ENCODE measurements around the gene ATF6. TPM values are rescaled to one million over a fixed set of nuclear protein-coding genes. Genes with fewer than 3 reads are reported as not detected.

Gene ATF6
- total RNA-seq, 1 experiment from 2014 or later, result 20.9 TPM

GRCh38 chr1:161982917-161983316, 216.8 kb downstream of the ATF6 start:
- H3K79me2 ChIP-seq (ENCODE audit: insufficient read depth, low read length), result no peaks in the 10 kb centered on the region
- H4K20me1 ChIP-seq (ENCODE audit: insufficient read depth), result no peaks in the 10 kb centered on the region
- BruUV-seq (replicated peaks), result no TSS peak
- H3K4me1 ChIP-seq (ENCODE audit: control insufficient read depth in 1 of 2, insufficient read depth in 2 of 2, low read length in 2 of 2), result no peaks in the 10 kb centered on the region
- no peaks in the 10 kb centered on the region for H3K9me2 ChIP-seq (ENCODE audit: insufficient read depth)
- H3K27me3 ChIP-seq (ENCODE audit: insufficient read depth, low read length), result no peaks in the 10 kb centered on the region
- no peak for ATAC-seq
- intact Hi-C loops (cut with micrococcal nuclease), result no loop called here
- no peaks in the 10 kb centered on the region for H3K36me3 ChIP-seq (ENCODE audit: control insufficient read depth in 1 of 2, insufficient read depth in 2 of 2, low read length in 2 of 2)
- TF ChIP-seq POLR2AphosphoS5 (IDR thresholded peaks at IDR 0.05; ENCODE audit: low read depth, low read length) (no peak), JUND (IDR thresholded peaks at IDR 0.05) (no peak)
- POLR2A ChIA-PET, result no interaction called here
- peaks cover 0 to 8% of the 10 kb centered on the region in 2 experiments; a peak in 2 of 4 replicates for H3K9me3 ChIP-seq (ENCODE audit: control insufficient read depth in 1 of 2, insufficient read depth in 1 of 2, low read depth in 1 of 2, low read length in 2 of 2)
- DNase-seq (ENCODE audit: low read depth, low spot score), result no peak
- RAD21 ChIA-PET (ENCODE audit: low non-redundant PET in 1 of 2, low total read pairs in 2 of 2, uncharacterized antibody in 2 of 2, unreplicated experiment in 2 of 2), result no interaction called here
- H3K4me2 ChIP-seq (ENCODE audit: low read length), result no peak overlapping the region
- no peak overlapping the region for H2AFZ ChIP-seq (ENCODE audit: low read depth, low read length, poor library complexity, severe bottlenecking)
- no peak overlapping the region for H3K27ac ChIP-seq (ENCODE audit: low read depth, low read length)
- no peak overlapping the region for H3K4me3 ChIP-seq (replicated peaks in 1 of 2; ENCODE audit: low read depth in 1 of 2, low read length in 2 of 2)
- CTCF ChIA-PET, result no interaction called here
- no peak overlapping the region for H3K9ac ChIP-seq (ENCODE audit: low read length)

- Histone ChIP-seq H3K27me3 (ENCODE audit: insufficient read depth, low read length) (no peaks in the 10 kb centered on the region), H3K36me3 (ENCODE audit: control insufficient read depth in 1 of 2, insufficient read depth in 2 of 2, low read length in 2 of 2) (no peaks in the 10 kb centered on the region), H3K79me2 (ENCODE audit: insufficient read depth, low read length) (no peaks in the 10 kb centered on the region), H3K4me3 (replicated peaks in 1 of 2; ENCODE audit: low read depth in 1 of 2, low read length in 2 of 2) (no peak overlapping the region), H3K4me2 (ENCODE audit: low read length) (no peak overlapping the region), H3K9me2 (ENCODE audit: insufficient read depth) (no peaks in the 10 kb centered on the region), H4K20me1 (ENCODE audit: insufficient read depth) (no peaks in the 10 kb centered on the region), H3K27ac (ENCODE audit: low read depth, low read length) (no peak overlapping the region), H3K9ac (ENCODE audit: low read length) (no peak overlapping the region), H3K9me3 (ENCODE audit: control insufficient read depth in 1 of 2, insufficient read depth in 1 of 2, low read depth in 1 of 2, low read length in 2 of 2) (peaks cover 0 to 8% of the 10 kb centered on the region in 2 experiments; a peak in 2 of 4 replicates), H2AFZ (ENCODE audit: low read depth, low read length, poor library complexity, severe bottlenecking) (no peak overlapping the region), H3K4me1 (ENCODE audit: control insufficient read depth in 1 of 2, insufficient read depth in 2 of 2, low read length in 2 of 2) (no peaks in the 10 kb centered on the region)
- TF ChIP-seq POLR2AphosphoS5 (IDR thresholded peaks at IDR 0.05; ENCODE audit: low read depth, low read length) (no peak), CBX3 (IDR thresholded peaks at IDR 0.05; ENCODE audit: low read depth) (no peak), MAX (IDR thresholded peaks at IDR 0.05) (no peak), CEBPB (IDR thresholded peaks at IDR 0.05; ENCODE audit: low read depth) (no peak), ZBTB33 (IDR thresholded peaks at IDR 0.05; ENCODE audit: extremely low read depth, insufficient replicate concordance, low read length) (no peak), EGR1 (IDR thresholded peaks at IDR 0.05; ENCODE audit: low read depth) (no peak), EZH2 (IDR thresholded peaks at IDR 0.05) (no peak), SP1 (IDR thresholded peaks at IDR 0.05; ENCODE audit: low read depth) (no peak), REST (IDR thresholded peaks at IDR 0.05; ENCODE audit: low read depth) (no peak), YY1 (IDR thresholded peaks at IDR 0.05; ENCODE audit: extremely low read depth, insufficient replicate concordance, low read depth, low read length) (no peak), JUND (IDR thresholded peaks at IDR 0.05) (no peak), RAD21 (IDR thresholded peaks at IDR 0.05; ENCODE audit: low read depth) (no peak), POLR2A (IDR thresholded peaks at IDR 0.05; ENCODE audit: borderline replicate concordance, extremely low read depth, insufficient read depth, insufficient read length) (no peak), EZH2phosphoT487 (IDR thresholded peaks at IDR 0.05; ENCODE audit: borderline replicate concordance) (no peak), TCF7L2 (IDR thresholded peaks at IDR 0.05; ENCODE audit: borderline replicate concordance, extremely low read depth, insufficient read depth, insufficient read length) (no peak), ZNF274 (IDR thresholded peaks at IDR 0.05; ENCODE audit: low read depth, low read length) (no peak), ZFX (IDR thresholded peaks at IDR 0.05) (no peak)
- CTCF ChIA-PET, result no interaction called here
- ATAC-seq (no peak), DNase-seq (ENCODE audit: low read depth, low spot score) (no peak)
- RAD21 ChIA-PET (ENCODE audit: low non-redundant PET in 1 of 2, low total read pairs in 2 of 2, uncharacterized antibody in 2 of 2, unreplicated experiment in 2 of 2), result no interaction called here
- BruUV-seq (replicated peaks), result no TSS peak
- intact Hi-C loops (cut with micrococcal nuclease), result no loop called here
- POLR2A ChIA-PET, result no interaction called here
These were observed 217.6 kb downstream of the ATF6 start for GRCh38 chr1:161983725-161984124.

All from HCT116 (cell line).